HG03571 (cell line): Measurements from ENCODE around the gene RIMS3.

Source experiments
- ATAC-seq: cut with Tn5 transposase; IDR thresholded peaks from one replicate; pipeline ENCODE4 v1.9.1; 2021; ENCODE audit not compliant: unreplicated experiment

Gene RIMS3

GRCh38 chr1:40691538-40692428 is 26.3 kb upstream of the RIMS3 start, which contains the start of gene NFYC:
Gene NFYC (plus strand): TSS chr1:40691704. CDS start chr1:40738844, 47,140 bp downstream.
- peak; percentile 68 for ATAC-seq

DNA sequence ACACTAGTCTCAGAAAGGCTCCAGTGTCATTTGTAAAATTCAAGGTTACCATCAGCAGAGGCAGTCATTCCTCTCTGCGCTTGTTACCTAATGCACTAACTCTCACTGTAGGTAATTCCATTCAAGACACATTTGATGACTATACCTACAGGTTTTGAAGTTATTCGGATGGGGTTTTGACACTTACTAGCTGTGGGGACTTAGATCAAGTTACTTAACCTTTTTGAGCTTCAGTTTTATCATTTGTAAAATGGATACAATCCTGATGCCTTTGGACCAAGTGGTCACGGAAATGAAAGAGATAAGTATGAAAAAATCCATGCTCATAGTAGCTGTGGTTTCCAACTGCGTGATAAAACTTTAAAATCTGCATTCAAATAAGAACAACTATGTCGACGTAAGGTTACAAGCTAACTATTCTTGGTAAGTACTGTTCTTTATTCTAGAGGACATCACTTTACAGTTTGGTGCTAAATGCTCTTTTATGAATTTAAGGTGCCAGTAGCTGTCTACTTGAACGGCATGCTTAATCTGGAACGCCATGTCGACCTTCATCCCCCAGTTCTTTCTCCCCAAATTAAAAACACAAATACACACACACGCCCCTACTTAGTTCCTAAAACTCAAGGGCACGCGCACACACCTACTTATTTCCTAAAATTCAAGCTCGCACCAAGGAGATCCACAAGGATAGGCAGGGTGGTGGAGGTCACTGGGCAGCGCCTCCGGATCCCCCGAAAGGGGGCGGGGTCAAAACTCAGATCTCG is 25.5 kb upstream of the RIMS3 start:
- no peak for ATAC-seq

DNA sequence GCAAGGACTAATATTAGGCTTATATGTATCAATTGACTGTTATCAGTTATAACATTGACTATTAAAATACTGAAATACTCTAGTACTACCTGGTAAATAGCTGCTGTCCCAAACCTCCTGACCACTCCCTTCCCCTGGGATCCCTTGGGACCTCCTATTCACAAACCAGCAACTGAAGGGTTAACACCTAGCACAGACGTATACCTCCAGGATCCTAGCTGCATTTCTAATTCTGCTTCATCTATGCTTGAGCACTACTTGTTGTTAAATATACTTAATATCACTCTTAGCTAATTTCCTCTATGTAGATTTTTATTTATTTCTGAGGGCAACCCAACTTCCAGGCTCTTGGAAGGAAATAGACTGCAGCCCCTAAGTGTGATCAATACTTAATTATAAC is 24.3 kb upstream of the RIMS3 start:
- no peak for ATAC-seq

- ATAC-seq = no peak
Measured at GRCh38 chr1:40687661-40688060, 22.2 kb upstream of the RIMS3 start.

- no peak for ATAC-seq
Measured at GRCh38 chr1:40687059-40687458, 21.6 kb upstream of the RIMS3 start.

DNA sequence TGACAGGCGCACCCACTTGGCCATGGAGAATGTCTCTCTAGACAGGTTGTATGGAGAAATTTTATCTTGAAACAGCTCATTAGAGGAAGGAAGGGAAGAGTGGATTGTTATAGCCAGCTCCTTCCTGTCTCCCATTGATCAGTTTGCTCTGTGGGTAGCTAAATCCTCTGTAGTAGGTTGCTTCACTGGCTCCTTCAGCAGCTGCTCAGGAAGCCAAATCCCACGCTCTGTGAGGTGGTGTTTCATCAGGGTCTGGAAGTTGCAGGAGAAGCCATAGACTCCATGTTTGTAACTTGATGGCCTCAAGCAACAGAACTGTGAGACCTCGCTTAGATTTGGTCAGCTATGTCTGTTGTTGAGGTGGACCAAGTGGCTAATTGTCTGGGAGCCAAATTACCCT is 19.2 kb upstream of the RIMS3 start:
- no peak for ATAC-seq

DNA sequence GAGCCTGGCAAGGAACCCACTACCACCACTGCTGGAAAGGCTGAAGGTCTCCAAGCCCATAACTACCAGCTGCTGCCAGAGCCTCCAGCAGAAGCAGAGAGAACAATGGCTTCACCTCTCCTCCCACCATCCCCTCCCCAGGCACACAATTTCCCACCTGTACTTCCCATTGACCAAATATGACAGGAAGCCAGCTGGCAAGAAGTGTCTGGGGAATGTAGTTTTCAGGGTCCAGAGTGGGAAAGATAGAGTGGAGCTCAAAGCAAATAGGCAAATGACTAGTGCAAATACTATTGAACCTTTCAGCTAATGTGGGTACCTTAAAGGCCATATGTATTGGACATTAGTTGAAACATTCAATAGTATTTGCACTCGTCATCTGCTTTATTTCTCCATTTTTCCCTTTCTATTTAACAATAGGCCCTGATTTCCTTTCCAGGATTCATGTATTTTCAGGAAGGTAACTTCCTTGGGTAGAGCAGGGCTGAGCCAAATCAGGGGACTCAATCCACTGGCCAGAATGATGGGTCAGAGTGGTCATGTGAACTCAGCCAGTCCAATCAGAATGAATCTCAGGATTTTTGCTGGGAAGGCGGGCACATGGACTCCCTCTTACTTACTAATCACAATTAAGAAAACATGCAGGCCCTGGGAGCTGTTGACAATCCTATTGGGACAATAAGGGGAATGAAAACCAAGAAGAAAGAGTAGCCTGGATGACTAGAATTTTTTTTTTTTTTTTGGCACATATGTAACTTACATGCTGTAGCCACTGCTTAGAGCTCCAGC is 13.9 kb upstream of the RIMS3 start:
- no peak for ATAC-seq

GRCh38 chr1:40676501-40676900 is 11.0 kb upstream of the RIMS3 start:
- no peak for ATAC-seq

- no peak for ATAC-seq
Measured at GRCh38 chr1:40673452-40673851, 8.0 kb upstream of the RIMS3 start.

DNA sequence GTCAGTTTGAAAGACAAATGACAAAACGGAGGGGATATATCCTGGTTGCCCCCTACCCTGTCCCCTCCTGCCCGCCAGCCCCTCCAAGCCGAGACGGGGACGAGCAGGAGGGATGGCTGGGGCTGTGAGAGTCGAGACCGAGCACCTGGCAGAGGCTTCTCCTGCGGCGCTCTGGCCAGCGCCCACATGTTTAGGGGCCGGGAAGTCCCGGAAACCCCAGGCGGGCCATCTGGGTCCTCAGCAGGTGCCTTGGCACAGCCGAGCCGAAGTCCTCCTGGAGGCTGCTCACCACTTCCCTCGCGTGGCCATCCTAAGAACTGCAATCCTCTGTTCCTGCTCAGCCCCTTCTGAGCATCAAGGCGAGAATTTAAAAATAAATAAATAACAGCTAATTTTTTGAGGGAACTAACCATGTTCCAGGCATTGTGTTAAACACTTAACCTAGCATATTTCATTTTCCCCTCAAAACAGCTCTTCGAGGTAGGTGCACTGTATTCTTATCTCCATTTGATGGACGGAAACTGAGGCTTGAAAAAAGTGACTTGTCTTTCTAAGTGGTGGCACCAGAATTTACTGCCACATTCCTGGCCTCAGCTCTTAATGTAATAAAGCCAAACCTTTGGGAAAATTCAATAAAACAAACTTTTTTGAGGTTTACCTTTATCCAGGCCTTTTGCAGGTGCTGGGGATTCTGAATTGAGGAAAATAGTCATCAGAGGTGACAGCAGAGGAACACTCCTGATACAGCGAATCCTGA is 3.5 kb upstream of the RIMS3 start:
- ATAC-seq = no peak

DNA sequence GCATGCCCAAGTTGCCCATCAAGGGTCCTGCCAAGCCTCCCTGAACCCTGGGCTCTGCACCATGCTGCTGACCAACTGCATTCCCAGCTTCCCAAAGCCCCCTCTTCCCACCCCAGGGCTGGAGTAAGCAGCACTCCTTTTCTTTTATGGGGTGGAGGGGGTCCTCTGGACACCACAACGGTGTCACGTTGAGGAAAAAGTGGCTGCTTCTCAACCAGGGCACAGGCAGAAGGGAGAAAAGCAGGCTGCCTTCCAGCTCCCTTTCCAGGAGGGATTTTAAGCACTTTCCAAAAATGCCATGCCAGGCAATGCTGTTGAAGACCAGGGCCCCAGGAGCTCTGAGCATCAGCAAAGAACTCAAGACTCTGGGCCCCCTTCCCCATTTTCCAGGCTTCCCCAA is 691 bp downstream of the RIMS3 start:
- ATAC-seq = no peak

- no peak for ATAC-seq
Measured at GRCh38 chr1:40664167-40664537, 1.3 kb downstream of the RIMS3 start.

DNA sequence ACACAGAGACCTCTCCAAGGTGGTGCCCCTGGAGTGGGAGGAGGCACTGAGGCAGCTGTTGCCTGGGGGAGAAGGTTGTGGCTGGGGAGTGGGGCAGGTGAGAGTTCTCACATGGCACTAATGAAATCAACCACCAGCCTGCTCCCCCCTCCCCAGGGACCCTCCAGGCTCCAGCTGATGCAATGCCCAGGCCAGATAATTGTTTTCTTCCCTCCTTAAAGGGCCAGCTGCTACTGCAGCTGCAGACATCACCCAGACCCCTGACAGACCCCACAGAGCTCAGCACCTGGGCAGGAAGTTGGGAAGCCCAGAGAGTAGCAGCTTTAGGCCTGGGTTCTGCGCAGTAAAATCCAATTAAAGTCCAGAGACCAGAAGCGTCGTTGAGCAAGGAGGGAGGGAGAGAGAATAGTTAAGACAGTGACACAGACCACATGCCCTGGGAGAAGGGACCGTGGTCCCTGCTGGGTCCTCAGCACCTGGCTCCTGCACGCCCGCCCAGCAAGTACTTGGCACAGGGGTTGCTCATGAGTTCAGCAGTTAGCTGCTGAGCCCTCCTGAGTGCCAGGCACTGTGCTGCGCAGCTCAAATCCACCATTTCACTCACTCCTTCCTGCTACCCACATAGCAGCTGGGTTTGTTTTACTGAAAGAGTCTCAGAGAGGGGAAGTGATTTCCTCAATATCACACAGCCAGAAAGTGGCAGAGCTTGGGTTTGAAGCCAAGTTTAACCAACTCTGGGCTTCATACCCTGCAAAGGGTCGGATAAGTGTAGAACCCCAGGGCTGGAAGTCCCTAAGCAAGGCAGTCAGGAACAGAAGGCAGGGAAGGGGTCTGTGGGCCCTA is 1.9 kb downstream of the RIMS3 start:
- no peak for ATAC-seq

DNA sequence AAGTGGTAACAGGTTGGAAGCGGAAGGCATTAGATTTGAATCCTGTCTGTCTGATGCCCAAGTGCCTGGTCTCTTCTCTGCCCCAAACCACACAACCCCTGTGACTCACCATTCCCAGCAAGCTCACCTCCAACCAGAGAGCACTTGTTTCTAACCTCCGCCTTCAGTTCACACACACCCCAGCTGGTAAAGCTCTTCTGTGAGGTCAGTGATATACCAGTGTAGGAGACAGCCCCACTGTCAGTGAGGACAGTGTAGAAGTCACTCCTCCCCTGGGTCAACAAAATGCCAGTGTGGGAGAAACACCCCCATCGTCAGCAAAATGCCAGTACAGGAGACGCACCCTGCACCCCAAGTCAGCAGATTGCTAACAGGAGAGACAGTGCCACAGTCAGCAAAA is 2.6 kb downstream of the RIMS3 start:
- ATAC-seq = no peak

DNA sequence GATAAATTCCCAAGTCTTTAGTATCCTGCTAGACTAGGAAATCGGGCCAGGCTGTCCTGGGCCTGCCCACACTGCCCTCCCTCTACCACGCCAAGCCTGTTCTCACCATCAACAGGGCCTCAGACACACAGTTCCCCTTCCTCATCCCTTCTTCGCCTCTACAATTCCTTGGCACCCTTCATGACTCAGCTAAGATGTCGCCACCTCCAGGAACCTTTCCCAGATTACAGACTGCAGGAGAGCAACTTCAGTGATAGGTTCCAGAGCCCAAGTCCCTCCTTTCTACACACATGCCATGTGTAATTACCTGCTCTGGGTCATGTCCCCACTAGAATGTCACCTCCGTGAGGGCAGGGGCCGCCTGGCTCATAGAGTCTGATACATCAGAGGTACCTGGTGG is 3.3 kb downstream of the RIMS3 start:
- no peak for ATAC-seq

GRCh38 chr1:40661678-40662077 is 3.8 kb downstream of the RIMS3 start:
- ATAC-seq = no peak

- no peak for ATAC-seq
Measured at GRCh38 chr1:40659649-40659947, 5.9 kb downstream of the RIMS3 start.

GRCh38 chr1:40658751-40659648 is 6.5 kb downstream of the RIMS3 start:
- no peak for ATAC-seq

DNA sequence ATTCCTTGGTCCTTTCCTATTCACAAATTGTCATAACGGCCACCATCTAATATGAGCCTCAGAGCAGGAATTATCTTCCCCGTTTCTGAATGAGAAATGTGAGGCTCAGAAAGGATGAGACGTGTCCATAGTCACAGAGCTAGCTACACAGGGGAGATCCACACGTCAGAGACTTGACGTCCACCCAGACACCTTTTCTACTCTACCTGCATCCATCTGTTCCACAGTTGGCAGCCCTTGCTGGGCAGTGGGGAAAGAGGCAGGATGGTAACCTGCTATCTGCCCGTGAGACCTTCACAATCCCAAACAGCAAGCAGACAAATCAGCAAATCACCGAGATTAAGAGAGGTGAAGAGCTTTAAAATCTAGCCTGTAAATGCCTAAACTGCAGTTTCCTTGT is 8.4 kb downstream of the RIMS3 start:
- no peak for ATAC-seq
